ENCODE measurements around the gene IQSEC3.

Gene IQSEC3

GRCh38 chr12:163406-163986, 96.9 kb downstream of the IQSEC3 start:
- H3K9ac ChIP-seq (ENCODE audit: low read length): no peak overlapping the region
- no peak for DNase-seq

GRCh38 chr12:164207-164606, 97.6 kb downstream of the IQSEC3 start:
- no peak for DNase-seq
- H3F3A ChIP-seq (ENCODE audit: insufficient read depth, low read length): peaks cover 12% of the 10 kb centered on the region; the same call in 1 of the 2 replicates
- peaks cover 43% of the 10 kb centered on the region for H3K4me1 ChIP-seq (ENCODE audit: low read length)
- no peaks in the 10 kb centered on the region for H3K9me2 ChIP-seq (replicated peaks; ENCODE audit: insufficient read depth, low read length)
- H3K9me3 ChIP-seq (replicated peaks; ENCODE audit: insufficient read depth, low read length): no peaks in the 10 kb centered on the region
- no peak overlapping the region for H3K4me3 ChIP-seq (ENCODE audit: low read length)
- H3K27me3 ChIP-seq (replicated peaks; ENCODE audit: insufficient read depth, low read length): peaks cover 18% of the 10 kb centered on the region
- H2AFZ ChIP-seq (ENCODE audit: low read length): no peak overlapping the region; the same call in 1 of the 2 replicates
- H3K79me2 ChIP-seq (ENCODE audit: low read length): no peaks in the 10 kb centered on the region
- TF ChIP-seq EZH2phosphoT487 (IDR thresholded peaks at IDR 0.05; ENCODE audit: low read length) (no peak), CTCF (IDR thresholded peaks at IDR 0.05; ENCODE audit: low read length) (no peak), EZH2 (optimal IDR thresholded peaks at IDR 0.05; ENCODE audit: low read depth, low read length) (no peak)
- H3K4me2 ChIP-seq (ENCODE audit: low read depth, low read length): no peak overlapping the region
- no peak overlapping the region for H3K27ac ChIP-seq (ENCODE audit: low read length)
- H3K9ac ChIP-seq (ENCODE audit: low read length): no peak overlapping the region
- no peaks in the 10 kb centered on the region for H4K20me1 ChIP-seq (ENCODE audit: insufficient read depth, low read length)
- no peaks in the 10 kb centered on the region for H3K36me3 ChIP-seq (replicated peaks; ENCODE audit: insufficient read depth, low read length)

More at GRCh38 chr12:163406-163986, 96.9 kb downstream of the IQSEC3 start:
- Histone ChIP-seq H3K36me3 (replicated peaks; ENCODE audit: insufficient read depth, low read length) (no peaks in the 10 kb centered on the region), H3K4me3 (ENCODE audit: low read length) (no peak overlapping the region), H3F3A (ENCODE audit: insufficient read depth, low read length) (peaks cover 12% of the 10 kb centered on the region; the same call in 1 of the 2 replicates), H3K27ac (ENCODE audit: low read length) (no peak overlapping the region), H3K9me3 (replicated peaks; ENCODE audit: insufficient read depth, low read length) (no peaks in the 10 kb centered on the region), H3K9me2 (replicated peaks; ENCODE audit: insufficient read depth, low read length) (no peaks in the 10 kb centered on the region), H3K4me1 (ENCODE audit: low read length) (peaks cover 38% of the 10 kb centered on the region), H3K79me2 (ENCODE audit: low read length) (no peaks in the 10 kb centered on the region), H2AFZ (ENCODE audit: low read length) (no peak overlapping the region), H4K20me1 (ENCODE audit: insufficient read depth, low read length) (no peaks in the 10 kb centered on the region), H3K27me3 (replicated peaks; ENCODE audit: insufficient read depth, low read length) (peaks cover 23% of the 10 kb centered on the region), H3K4me2 (ENCODE audit: low read depth, low read length) (no peak overlapping the region)
- TF ChIP-seq EZH2phosphoT487 (IDR thresholded peaks at IDR 0.05; ENCODE audit: low read length): no peak
- TF ChIP-seq CTCF (IDR thresholded peaks at IDR 0.05; ENCODE audit: low read length): no peak
- no peak for TF ChIP-seq EZH2 (optimal IDR thresholded peaks at IDR 0.05; ENCODE audit: low read depth, low read length)

GRCh38 chr12:165862-166368, 99.3 kb downstream of the IQSEC3 start:
- Histone ChIP-seq H3K9ac (ENCODE audit: low read length) (no peak overlapping the region), H3F3A (ENCODE audit: insufficient read depth, low read length) (peaks cover 12% of the 10 kb centered on the region; the same call in 1 of the 2 replicates), H3K27me3 (replicated peaks; ENCODE audit: insufficient read depth, low read length) (peaks cover 1% of the 10 kb centered on the region; the same call in 1 of the 2 replicates), H3K36me3 (replicated peaks; ENCODE audit: insufficient read depth, low read length) (no peaks in the 10 kb centered on the region), H3K79me2 (ENCODE audit: low read length) (no peaks in the 10 kb centered on the region), H3K9me2 (replicated peaks; ENCODE audit: insufficient read depth, low read length) (no peaks in the 10 kb centered on the region), H3K4me2 (ENCODE audit: low read depth, low read length) (peak overlapping the region; percentile 69), H2AFZ (ENCODE audit: low read length) (peak overlapping the region; percentile 57), H3K4me3 (ENCODE audit: low read length) (no peak overlapping the region), H3K27ac (ENCODE audit: low read length) (peak overlapping the region; percentile 59; the same call in 1 of the 2 replicates), H3K4me1 (ENCODE audit: low read length) (peaks cover 43% of the 10 kb centered on the region), H3K9me3 (replicated peaks; ENCODE audit: insufficient read depth, low read length) (no peaks in the 10 kb centered on the region), H4K20me1 (ENCODE audit: insufficient read depth, low read length) (no peaks in the 10 kb centered on the region)
- TF ChIP-seq CTCF (IDR thresholded peaks at IDR 0.05; ENCODE audit: low read length) (no peak), EZH2phosphoT487 (IDR thresholded peaks at IDR 0.05; ENCODE audit: low read length) (no peak), EZH2 (optimal IDR thresholded peaks at IDR 0.05; ENCODE audit: low read depth, low read length) (no peak)
- DNase-seq: no peak
